ENCODE results near the gene RAB11FIP4.

The RAB11FIP4 gene

GRCh38 chr17:31548709-31549108 is 157.2 kb downstream of the RAB11FIP4 start:
- DNase-seq (ENCODE audit: low read depth in 2 of 2) = no peak

- peak in 1 of 2 donors; percentile 19 for DNase-seq (ENCODE audit: low read depth in 2 of 2)
These were observed 157.6 kb downstream of the RAB11FIP4 start for GRCh38 chr17:31549121-31549524.

GRCh38 chr17:31549525-31550388 is 158.3 kb downstream of the RAB11FIP4 start:
- DNase-seq (ENCODE audit: low read depth in 2 of 2) = peak; percentile 97 to 98

- no peak for DNase-seq (ENCODE audit: low read depth in 2 of 2)
These were observed 159.0 kb downstream of the RAB11FIP4 start for GRCh38 chr17:31550389-31551056.

- no peak for DNase-seq (ENCODE audit: low read depth in 2 of 2)
These were observed 161.1 kb downstream of the RAB11FIP4 start for GRCh38 chr17:31552568-31552967.

- no peak for DNase-seq (ENCODE audit: low read depth in 2 of 2)
These were observed 162.0 kb downstream of the RAB11FIP4 start for GRCh38 chr17:31553506-31553905.

- no peak for DNase-seq (ENCODE audit: low read depth in 2 of 2)
These were observed 163.5 kb downstream of the RAB11FIP4 start for GRCh38 chr17:31554930-31555329.

- DNase-seq (ENCODE audit: low read depth in 2 of 2) = no peak
These were observed 165.6 kb downstream of the RAB11FIP4 start for GRCh38 chr17:31556969-31557645.

- peak; percentile 27 to 47 for DNase-seq (ENCODE audit: low read depth in 2 of 2)
These were observed 167.5 kb downstream of the RAB11FIP4 start for GRCh38 chr17:31558748-31559583.

GRCh38 chr17:31559584-31560501 is 168.4 kb downstream of the RAB11FIP4 start:
- DNase-seq (ENCODE audit: low read depth in 2 of 2) = no peak

GRCh38 chr17:31560616-31561235 is 169.3 kb downstream of the RAB11FIP4 start:
- no peak for DNase-seq (ENCODE audit: low read depth in 2 of 2)

- DNase-seq (ENCODE audit: low read depth in 2 of 2) = no peak
These were observed 170.2 kb downstream of the RAB11FIP4 start for GRCh38 chr17:31561469-31562375.

GRCh38 chr17:31562376-31562840 is 170.9 kb downstream of the RAB11FIP4 start:
- no peak for DNase-seq (ENCODE audit: low read depth in 2 of 2)

- DNase-seq (ENCODE audit: low read depth in 2 of 2) = no peak
These were observed 172.8 kb downstream of the RAB11FIP4 start for GRCh38 chr17:31564291-31564690.

- no peak for DNase-seq (ENCODE audit: low read depth in 2 of 2)
These were observed 173.4 kb downstream of the RAB11FIP4 start for GRCh38 chr17:31564883-31565301.

GRCh38 chr17:31565652-31566051 is 174.2 kb downstream of the RAB11FIP4 start:
- no peak for DNase-seq (ENCODE audit: low read depth in 2 of 2)

- no peak for DNase-seq (ENCODE audit: low read depth in 2 of 2)
These were observed 174.9 kb downstream of the RAB11FIP4 start for GRCh38 chr17:31566247-31566991.

GRCh38 chr17:31566992-31567373 is 175.5 kb downstream of the RAB11FIP4 start:
- DNase-seq (ENCODE audit: low read depth in 2 of 2) = no peak

Data from activated CD4-positive, alpha-beta T cell treated with anti-CD3 and anti-CD28 coated beads for 24 hours (primary cell).